Measurements from ENCODE around the gene ABCA1. TPM values are rescaled to one million over a fixed set of nuclear protein-coding genes. Genes with fewer than 3 reads are reported as not detected.
"Not testable (repeated sequence)": the region's sequence is repeated elsewhere in the genome, so short reads cannot be mapped to it uniquely, and the experiment has no call there.

ABCA1 gene
- total RNA-seq, 1 donor from 2014 or later = 162 TPM

- DNase-seq (ENCODE audit: low spot score) = no peak
Measured at GRCh38 chr9:104906441-104907277, 21.3 kb downstream of the ABCA1 start.

GRCh38 chr9:104905931-104906330, 22.0 kb downstream of the ABCA1 start:
- no peak for DNase-seq (ENCODE audit: low spot score)

- DNase-seq (ENCODE audit: low spot score) = no peak
Measured at GRCh38 chr9:104905153-104905901, 22.6 kb downstream of the ABCA1 start.

- DNase-seq (ENCODE audit: low spot score) = no peak
Measured at GRCh38 chr9:104903609-104904008, 24.3 kb downstream of the ABCA1 start.

- no peak for DNase-seq (ENCODE audit: low spot score)
Measured at GRCh38 chr9:104900871-104901270, 27.1 kb downstream of the ABCA1 start.

- DNase-seq (ENCODE audit: low spot score) = no peak
Measured at GRCh38 chr9:104900324-104900723, 27.6 kb downstream of the ABCA1 start.

- DNase-seq (ENCODE audit: low spot score) = no peak
Measured at GRCh38 chr9:104899759-104900247, 28.2 kb downstream of the ABCA1 start.

- not testable (repeated sequence) for DNase-seq (ENCODE audit: low spot score)
Measured at GRCh38 chr9:104898376-104898775, 29.6 kb downstream of the ABCA1 start.

- no peak for DNase-seq (ENCODE audit: low spot score)
Measured at GRCh38 chr9:104896131-104896530, 31.8 kb downstream of the ABCA1 start.

GRCh38 chr9:104895572-104895971, 32.4 kb downstream of the ABCA1 start:
- no peak for DNase-seq (ENCODE audit: low spot score)

GRCh38 chr9:104892701-104893100, 35.3 kb downstream of the ABCA1 start:
- DNase-seq (ENCODE audit: low spot score) = no peak

GRCh38 chr9:104890433-104890770, 37.6 kb downstream of the ABCA1 start:
- DNase-seq (ENCODE audit: low spot score) = no peak

- no peak for DNase-seq (ENCODE audit: low spot score)
Measured at GRCh38 chr9:104885818-104886709, 41.9 kb downstream of the ABCA1 start.

- no peak for DNase-seq (ENCODE audit: low spot score)
Measured at GRCh38 chr9:104883169-104883568, 44.8 kb downstream of the ABCA1 start.

- DNase-seq (ENCODE audit: low spot score) = no peak
Measured at GRCh38 chr9:104882566-104882965, 45.4 kb downstream of the ABCA1 start.

GRCh38 chr9:104882086-104882485, 45.9 kb downstream of the ABCA1 start:
- DNase-seq (ENCODE audit: low spot score) = no peak

GRCh38 chr9:104879555-104880309, 48.2 kb downstream of the ABCA1 start:
- DNase-seq (ENCODE audit: low spot score) = no peak

GRCh38 chr9:104876587-104876986, 51.4 kb downstream of the ABCA1 start:
- DNase-seq (ENCODE audit: low spot score) = no peak

- no peak for DNase-seq (ENCODE audit: low spot score)
Measured at GRCh38 chr9:104875897-104876296, 52.1 kb downstream of the ABCA1 start.

- DNase-seq (ENCODE audit: low spot score) = no peak
Measured at GRCh38 chr9:104875320-104875719, 52.6 kb downstream of the ABCA1 start.

- DNase-seq (ENCODE audit: low spot score) = no peak
Measured at GRCh38 chr9:104873489-104873850, 54.5 kb downstream of the ABCA1 start.
